Stimulated activated CD8-positive, alpha-beta memory T cell treated with anti-CD3 and anti-CD28 coated beads, Interleukin-2, amount 100 ng/mL, for 48 hours (primary cell): Measurements from ENCODE around the gene DDX49.

Source experiments
- DNase-seq, 2 donors: peaks; one replicate each; pipeline ENCODE4 v3.0.0-alpha.2; 2020; ENCODE audit warnings: low read depth in 2 of 2

Gene DDX49

GRCh38 chr19:18919086-18919899 is at the start of gene DDX49, which contains the start of gene COPE:
DDX49 (plus strand) TSS chr19:18919715; CDS start chr19:18919742, 27 bp downstream.
COPE (minus strand) TSS chr19:18919387; CDS start chr19:18919348, 39 bp downstream.
- peak; percentile 90 to 97 for DNase-seq

- DNase-seq: no peak
Measured at GRCh38 chr19:18869781-18870530, 49.6 kb upstream of the DDX49 start.

GRCh38 chr19:18870531-18871172 is 48.9 kb upstream of the DDX49 start:
- no peak for DNase-seq

GRCh38 chr19:18871543-18871942 is 48.0 kb upstream of the DDX49 start:
- no peak for DNase-seq

GRCh38 chr19:18875726-18876125 is 43.8 kb upstream of the DDX49 start:
- no peak for DNase-seq

- DNase-seq: no peak
Measured at GRCh38 chr19:18876865-18877264, 42.6 kb upstream of the DDX49 start.

GRCh38 chr19:18878058-18878797 is 41.3 kb upstream of the DDX49 start:
- DNase-seq: no peak

- no peak for DNase-seq
Measured at GRCh38 chr19:18878858-18879578, 40.5 kb upstream of the DDX49 start.

GRCh38 chr19:18879579-18880373 is 39.7 kb upstream of the DDX49 start:
- DNase-seq: peak in 1 of 2 donors; percentile 30

GRCh38 chr19:18881491-18881890 is 38.0 kb upstream of the DDX49 start:
- no peak for DNase-seq

GRCh38 chr19:18883526-18884304 is 35.8 kb upstream of the DDX49 start:
- no peak for DNase-seq

- DNase-seq: no peak
Measured at GRCh38 chr19:18886972-18887371, 32.5 kb upstream of the DDX49 start.

GRCh38 chr19:18889949-18890745 is 29.4 kb upstream of the DDX49 start:
- no peak for DNase-seq

- no peak for DNase-seq
Measured at GRCh38 chr19:18893587-18894253, 25.8 kb upstream of the DDX49 start.

GRCh38 chr19:18894254-18895037 is 25.1 kb upstream of the DDX49 start:
- no peak for DNase-seq

GRCh38 chr19:18895038-18895823 is 24.3 kb upstream of the DDX49 start:
- no peak for DNase-seq
